Central memory CD4-positive, alpha-beta T cell (primary cell): ENCODE measurements around the gene PC.
"Not testable (repeated sequence)": the region's sequence is repeated elsewhere in the genome, so short reads cannot be mapped to it uniquely, and the experiment has no call there.

ENCODE experiments used
- DNase-seq: peaks from one replicate; pipeline ENCODE4 v3.0.0; 2022

The PC gene

GRCh38 chr11:66835768-66836405, 122.3 kb downstream of the PC start:
- DNase-seq = no peak

- DNase-seq = no peak
These were observed 123.2 kb downstream of the PC start for GRCh38 chr11:66834943-66835342.

- no peak for DNase-seq
These were observed 123.7 kb downstream of the PC start for GRCh38 chr11:66834539-66834845.

GRCh38 chr11:66824573-66824972, 133.6 kb downstream of the PC start:
- DNase-seq = not testable (repeated sequence)

- no peak for DNase-seq
These were observed 134.5 kb downstream of the PC start for GRCh38 chr11:66823700-66824099.

- no peak for DNase-seq
These were observed 137.3 kb downstream of the PC start for GRCh38 chr11:66820901-66821300.

GRCh38 chr11:66820381-66820780, 137.8 kb downstream of the PC start:
- no peak for DNase-seq

GRCh38 chr11:66818231-66818955, 139.8 kb downstream of the PC start:
- no peak for DNase-seq

GRCh38 chr11:66815646-66816045, 142.5 kb downstream of the PC start:
- DNase-seq = no peak

GRCh38 chr11:66814678-66815077, 143.5 kb downstream of the PC start:
- no peak for DNase-seq

GRCh38 chr11:66810576-66811185, 147.5 kb downstream of the PC start:
- no peak for DNase-seq

- no peak for DNase-seq
These were observed 148.6 kb downstream of the PC start for GRCh38 chr11:66809592-66809991.

GRCh38 chr11:66800720-66801428, 157.3 kb downstream of the PC start:
- DNase-seq = no peak

- DNase-seq = not testable (repeated sequence)
These were observed 158.4 kb downstream of the PC start for GRCh38 chr11:66799815-66800214.
